HG03457 (cell line): Measurements from ENCODE around the gene RNFT2.

Experiments used
- ATAC-seq: cut with Tn5 transposase; IDR thresholded peaks from one replicate; pipeline ENCODE4 v1.9.1; 2021; ENCODE audit warnings: moderate number of reproducible peaks; ENCODE audit not compliant: unreplicated experiment

RNFT2 gene

GRCh38 chr12:116709768-116710167 is 28.3 kb upstream of the RNFT2 start:
- ATAC-seq, result no peak

GRCh38 chr12:116710370-116711150 is 27.6 kb upstream of the RNFT2 start:
- no peak for ATAC-seq

- ATAC-seq, result no peak
Measured at GRCh38 chr12:116712458-116713303, 25.4 kb upstream of the RNFT2 start.

GRCh38 chr12:116713527-116713926 is 24.6 kb upstream of the RNFT2 start:
- no peak for ATAC-seq

GRCh38 chr12:116714175-116714574 is 23.9 kb upstream of the RNFT2 start:
- no peak for ATAC-seq

GRCh38 chr12:116717466-116718437 is 20.4 kb upstream of the RNFT2 start:
- ATAC-seq, result no peak

- ATAC-seq, result no peak
Measured at GRCh38 chr12:116718655-116719454, 19.3 kb upstream of the RNFT2 start.

GRCh38 chr12:116719731-116720528 is 18.2 kb upstream of the RNFT2 start:
- no peak for ATAC-seq

GRCh38 chr12:116722245-116722644 is 15.9 kb upstream of the RNFT2 start:
- ATAC-seq, result no peak

- ATAC-seq, result no peak
Measured at GRCh38 chr12:116726694-116727093, 11.4 kb upstream of the RNFT2 start.

GRCh38 chr12:116727261-116727660 is 10.9 kb upstream of the RNFT2 start:
- no peak for ATAC-seq

GRCh38 chr12:116727891-116728290 is 10.2 kb upstream of the RNFT2 start:
- no peak for ATAC-seq

GRCh38 chr12:116731801-116732200 is 6.3 kb upstream of the RNFT2 start:
- ATAC-seq, result no peak

GRCh38 chr12:116734156-116734768 is 3.9 kb upstream of the RNFT2 start:
- no peak for ATAC-seq

- no peak for ATAC-seq
Measured at GRCh38 chr12:116735084-116735483, 3.0 kb upstream of the RNFT2 start.

GRCh38 chr12:116735951-116736599 is 2.0 kb upstream of the RNFT2 start:
- ATAC-seq, result no peak

GRCh38 chr12:116736962-116737773 is 947 bp upstream of the RNFT2 start:
- ATAC-seq, result no peak
